ENCODE data around the gene CLCN7. TPM values are rescaled to one million over a fixed set of nuclear protein-coding genes. Genes with fewer than 3 reads are reported as not detected.

The CLCN7 gene
- total RNA-seq, 3 donors from 2014 or later: 59.3 to 98.1 (median 59.8) TPM

- no peak for TF ChIP-seq CTCF (IDR thresholded peaks at IDR 0.05)
- intact Hi-C loops (cut with DNase I, micrococcal nuclease): no loop called here
- H3K9me3 ChIP-seq: no peaks in the 10 kb centered on the region
- H3K4me1 ChIP-seq (ENCODE audit: low read depth): no peaks in the 10 kb centered on the region
- no peaks in the 10 kb centered on the region for H3K36me3 ChIP-seq (ENCODE audit: low read depth)
- no peak overlapping the region for H3K4me3 ChIP-seq
- ATAC-seq (no peak), DNase-seq (no peak)
Measured at GRCh38 chr16:1455190-1456171, 19.3 kb downstream of the CLCN7 start.

GRCh38 chr16:1454561-1454960 is 20.3 kb downstream of the CLCN7 start:
- no peaks in the 10 kb centered on the region for H3K36me3 ChIP-seq (ENCODE audit: low read depth)

GRCh38 chr16:1453316-1453715 is 21.5 kb downstream of the CLCN7 start:
- Histone ChIP-seq H3K4me3 (no peak overlapping the region), H3K9me3 (no peaks in the 10 kb centered on the region), H3K4me1 (ENCODE audit: low read depth) (no peaks in the 10 kb centered on the region), H3K36me3 (ENCODE audit: low read depth) (no peaks in the 10 kb centered on the region)
- TF ChIP-seq CTCF (IDR thresholded peaks at IDR 0.05): no peak
- no peak for DNase-seq
- ATAC-seq: no peak
- intact Hi-C loops (cut with DNase I, micrococcal nuclease): no loop called here

More at GRCh38 chr16:1454561-1454960, 20.3 kb downstream of the CLCN7 start:
- H3K4me3 ChIP-seq: no peak overlapping the region
- TF ChIP-seq CTCF (IDR thresholded peaks at IDR 0.05): no peak
- H3K4me1 ChIP-seq (ENCODE audit: low read depth): no peaks in the 10 kb centered on the region
- intact Hi-C loops (cut with DNase I, micrococcal nuclease): no loop called here
- ATAC-seq (no peak), DNase-seq (no peak)
- H3K9me3 ChIP-seq: no peaks in the 10 kb centered on the region

GRCh38 chr16:1452530-1452929 is 22.3 kb downstream of the CLCN7 start:
- intact Hi-C loops (cut with DNase I, micrococcal nuclease): no loop called here
- H3K4me3 ChIP-seq: no peak overlapping the region
- DNase-seq: no peak
- H3K36me3 ChIP-seq (ENCODE audit: low read depth): peaks cover 5% of the 10 kb centered on the region
- no peak for ATAC-seq
- no peaks in the 10 kb centered on the region for H3K9me3 ChIP-seq
- no peaks in the 10 kb centered on the region for H3K4me1 ChIP-seq (ENCODE audit: low read depth)
- no peak for TF ChIP-seq CTCF (IDR thresholded peaks at IDR 0.05)

- no peaks in the 10 kb centered on the region for H3K4me1 ChIP-seq (ENCODE audit: low read depth)
- H3K36me3 ChIP-seq (ENCODE audit: low read depth): peaks cover 5% of the 10 kb centered on the region
- TF ChIP-seq CTCF (IDR thresholded peaks at IDR 0.05): no peak
- ATAC-seq: no peak
- no peak overlapping the region for H3K4me3 ChIP-seq
- no peak for DNase-seq
- no peaks in the 10 kb centered on the region for H3K9me3 ChIP-seq
- intact Hi-C loops (cut with DNase I, micrococcal nuclease): no loop called here
Measured at GRCh38 chr16:1451702-1452392, 23.0 kb downstream of the CLCN7 start.

Data from mucosa of descending colon (tissue), 3 donors.